GM21381 (cell line): ENCODE measurements around the gene ZNF674.
"Not testable (repeated sequence)": the region's sequence is repeated elsewhere in the genome, so short reads cannot be mapped to it uniquely, and the experiment has no call there.

ENCODE experiments used
- ATAC-seq: cut with Tn5 transposase; IDR thresholded peaks from one replicate; pipeline ENCODE4 v1.9.1; 2021; ENCODE audit warnings: mild to moderate bottlenecking, moderate library complexity; ENCODE audit not compliant: unreplicated experiment

Gene ZNF674

GRCh38 chrX:46478634-46479033 is 66.6 kb downstream of the ZNF674 start:
- ATAC-seq: not testable (repeated sequence)

DNA sequence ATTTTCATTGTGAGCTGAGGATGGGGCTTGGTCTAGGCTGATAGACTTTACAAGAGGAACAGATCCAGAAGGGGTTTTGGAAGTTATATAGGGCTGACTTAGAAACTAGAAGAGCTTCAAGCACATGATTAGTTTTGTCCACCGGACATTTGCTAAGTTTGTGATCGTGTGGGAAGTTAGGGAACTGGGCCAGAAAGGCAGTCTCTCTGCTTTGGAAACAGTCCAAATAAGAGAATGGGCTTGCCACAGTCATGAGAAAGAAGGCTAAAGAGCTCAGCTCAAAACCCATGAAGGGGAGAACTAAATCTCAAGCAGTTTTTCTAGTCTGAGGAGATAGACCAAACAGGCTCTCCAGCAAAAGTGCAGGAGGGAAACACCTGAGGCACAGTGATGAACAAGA is 67.8 kb downstream of the ZNF674 start:
- no peak for ATAC-seq

DNA sequence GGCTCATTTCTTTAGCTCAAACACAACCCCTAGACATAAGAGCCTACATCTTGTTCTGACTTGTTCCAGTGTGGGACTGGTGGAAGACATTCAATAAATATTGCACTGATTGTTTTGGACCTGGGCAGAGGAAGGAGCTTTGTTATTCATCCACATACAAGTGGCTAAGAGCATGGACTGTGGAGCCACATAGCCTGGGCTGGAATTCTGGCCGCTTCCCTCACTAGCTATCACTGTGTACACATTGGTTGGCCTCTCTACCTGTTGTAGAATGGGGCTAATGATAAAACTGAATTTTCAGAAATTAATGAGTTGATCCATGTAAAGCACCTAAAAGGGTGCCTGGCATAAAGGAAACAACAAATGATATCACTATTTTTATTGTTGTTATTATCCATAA is 80.0 kb downstream of the ZNF674 start:
- no peak for ATAC-seq

DNA sequence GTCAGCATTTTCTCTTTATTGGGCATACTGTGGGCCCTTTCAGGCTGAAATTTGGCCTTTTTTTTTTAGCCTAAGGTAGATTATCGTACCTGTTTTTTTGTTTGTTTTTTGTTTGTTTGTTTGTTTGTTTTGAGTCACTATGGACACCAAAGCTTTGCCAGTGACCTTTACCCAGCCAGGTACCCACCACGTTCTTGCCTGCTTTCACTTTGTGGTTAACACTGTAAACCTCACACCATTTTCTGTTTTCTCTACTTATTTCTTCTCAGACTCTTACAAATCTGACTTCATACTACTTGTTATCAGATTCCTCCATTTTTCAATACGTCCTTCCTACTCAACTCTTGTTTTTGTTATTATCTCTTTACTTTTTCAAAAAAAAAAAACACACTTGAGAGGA is 81.5 kb downstream of the ZNF674 start:
- ATAC-seq: no peak

DNA sequence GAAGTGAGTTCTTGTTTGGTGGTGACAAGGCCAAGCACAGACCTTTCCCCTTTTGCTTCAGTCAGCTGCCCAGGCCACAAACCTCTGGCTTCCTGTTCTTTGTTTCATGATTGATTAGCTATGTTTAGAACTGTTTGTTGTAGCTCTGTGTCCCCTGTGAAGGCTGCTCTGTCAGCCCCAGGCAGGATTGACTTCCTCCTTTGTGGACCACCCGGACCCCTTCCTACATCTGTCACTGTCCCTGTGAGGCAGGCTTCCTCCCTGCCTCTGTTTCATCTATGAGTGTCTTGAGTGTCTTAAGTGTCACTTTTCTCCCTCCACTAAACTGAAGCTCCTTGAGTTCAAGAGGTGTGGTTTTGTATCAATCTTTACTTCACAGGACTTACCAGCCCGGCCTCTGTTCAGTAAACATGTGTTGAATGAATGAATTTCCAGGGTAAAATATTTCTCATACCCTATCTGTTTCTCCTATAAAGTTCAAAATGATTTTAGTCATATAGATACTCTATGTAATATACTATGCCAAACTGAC is 83.5 kb downstream of the ZNF674 start:
- ATAC-seq: peak; percentile 95

DNA sequence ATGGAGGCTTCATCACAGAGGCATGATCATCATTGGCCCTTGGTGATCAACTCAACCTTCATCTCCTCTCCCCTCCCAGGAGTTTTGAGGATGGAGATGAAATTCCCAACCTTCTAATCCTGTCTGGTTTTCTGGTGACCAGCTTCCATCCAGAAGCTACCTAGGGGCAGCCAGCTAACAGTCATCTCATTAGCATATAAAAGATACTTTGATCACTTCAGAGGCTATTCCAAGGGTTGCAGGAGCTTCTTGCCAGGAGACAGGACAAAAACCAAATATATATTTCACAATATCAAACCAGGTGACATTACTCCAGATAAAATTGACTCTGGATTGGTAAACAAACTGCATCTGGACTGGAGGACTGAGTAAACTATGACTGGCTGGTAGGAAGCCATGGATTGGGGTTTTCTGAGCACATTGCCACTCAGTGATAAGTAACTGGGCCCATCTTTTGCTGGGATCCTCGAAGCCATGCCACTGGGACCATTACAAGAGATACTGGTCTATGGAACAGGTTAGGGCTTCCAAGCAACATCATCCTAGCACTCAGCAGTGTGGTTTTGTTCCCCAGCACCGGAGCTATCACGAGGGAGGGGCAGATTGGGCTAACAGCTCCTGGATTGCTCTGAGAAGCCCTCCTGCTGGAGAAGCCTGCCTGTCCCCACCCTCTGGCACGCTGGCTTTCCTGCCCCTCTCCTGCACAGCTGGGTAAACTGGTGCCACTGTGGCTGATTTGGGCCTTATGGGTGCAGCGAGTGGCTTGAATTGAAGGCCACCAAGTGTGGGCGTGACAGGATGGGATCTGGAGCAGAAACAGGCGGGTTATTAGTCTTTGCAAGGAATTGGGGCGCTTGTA is 84.2 kb downstream of the ZNF674 start:
- not testable (repeated sequence) for ATAC-seq

DNA sequence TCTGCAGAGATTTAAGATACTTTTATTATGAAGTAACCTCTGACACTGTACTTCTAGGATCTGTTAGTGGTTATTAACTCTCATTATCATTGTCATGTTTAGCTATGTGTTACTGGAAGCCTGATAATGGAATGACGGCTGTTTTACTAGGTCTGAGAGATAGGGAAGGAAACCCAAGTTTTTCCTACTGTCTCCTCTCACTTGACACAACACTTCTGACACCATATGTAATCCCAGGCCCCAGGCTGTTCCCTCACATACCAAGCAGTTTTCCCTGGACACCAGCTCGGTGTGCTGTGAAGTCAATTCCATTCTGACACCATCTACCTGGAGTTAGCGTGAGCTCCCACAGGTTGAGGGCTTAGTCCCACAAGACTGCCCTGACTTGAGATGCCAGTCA is 85.6 kb downstream of the ZNF674 start:
- ATAC-seq: no peak

DNA sequence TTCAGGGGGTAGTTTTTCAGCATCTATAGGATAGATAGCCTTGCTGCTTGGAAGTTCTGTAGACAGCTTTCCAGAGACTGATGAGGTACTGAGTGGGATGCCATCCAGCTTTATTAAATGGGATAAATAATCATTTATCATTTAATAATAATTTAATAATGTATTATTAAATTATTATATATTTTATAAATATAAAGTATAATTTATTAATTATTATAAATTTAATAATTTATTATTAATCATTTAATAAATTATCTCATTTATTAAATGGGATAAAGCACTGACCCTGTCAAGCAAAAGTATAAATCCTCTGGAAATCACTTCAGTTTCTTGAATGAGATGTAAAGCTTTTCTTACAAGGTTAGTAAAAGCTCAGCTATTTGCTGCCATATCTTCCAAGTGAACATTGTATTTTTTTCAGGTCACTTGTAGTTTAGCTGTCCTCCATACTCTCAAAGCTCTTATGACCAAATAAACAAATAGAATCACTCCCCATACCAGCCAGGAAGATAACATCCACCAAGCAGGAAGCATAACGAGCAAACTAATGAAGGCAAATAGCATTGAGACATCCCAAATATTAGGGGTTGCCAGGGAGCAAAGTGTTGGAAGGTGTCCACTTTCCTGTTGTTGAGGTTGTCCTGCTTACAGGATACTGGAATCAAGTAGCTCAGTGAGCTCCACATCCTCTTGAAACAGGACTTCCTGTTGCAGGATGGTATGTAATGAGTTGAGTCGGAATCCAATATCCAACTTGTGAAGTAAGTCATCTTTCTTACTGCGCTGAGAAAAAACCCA is 88.9 kb downstream of the ZNF674 start:
- no peak for ATAC-seq
